ENCODE measurements around the gene INPP5F. TPM values are rescaled to one million over a fixed set of nuclear protein-coding genes. Genes with fewer than 3 reads are reported as not detected.

The INPP5F gene, protein sequence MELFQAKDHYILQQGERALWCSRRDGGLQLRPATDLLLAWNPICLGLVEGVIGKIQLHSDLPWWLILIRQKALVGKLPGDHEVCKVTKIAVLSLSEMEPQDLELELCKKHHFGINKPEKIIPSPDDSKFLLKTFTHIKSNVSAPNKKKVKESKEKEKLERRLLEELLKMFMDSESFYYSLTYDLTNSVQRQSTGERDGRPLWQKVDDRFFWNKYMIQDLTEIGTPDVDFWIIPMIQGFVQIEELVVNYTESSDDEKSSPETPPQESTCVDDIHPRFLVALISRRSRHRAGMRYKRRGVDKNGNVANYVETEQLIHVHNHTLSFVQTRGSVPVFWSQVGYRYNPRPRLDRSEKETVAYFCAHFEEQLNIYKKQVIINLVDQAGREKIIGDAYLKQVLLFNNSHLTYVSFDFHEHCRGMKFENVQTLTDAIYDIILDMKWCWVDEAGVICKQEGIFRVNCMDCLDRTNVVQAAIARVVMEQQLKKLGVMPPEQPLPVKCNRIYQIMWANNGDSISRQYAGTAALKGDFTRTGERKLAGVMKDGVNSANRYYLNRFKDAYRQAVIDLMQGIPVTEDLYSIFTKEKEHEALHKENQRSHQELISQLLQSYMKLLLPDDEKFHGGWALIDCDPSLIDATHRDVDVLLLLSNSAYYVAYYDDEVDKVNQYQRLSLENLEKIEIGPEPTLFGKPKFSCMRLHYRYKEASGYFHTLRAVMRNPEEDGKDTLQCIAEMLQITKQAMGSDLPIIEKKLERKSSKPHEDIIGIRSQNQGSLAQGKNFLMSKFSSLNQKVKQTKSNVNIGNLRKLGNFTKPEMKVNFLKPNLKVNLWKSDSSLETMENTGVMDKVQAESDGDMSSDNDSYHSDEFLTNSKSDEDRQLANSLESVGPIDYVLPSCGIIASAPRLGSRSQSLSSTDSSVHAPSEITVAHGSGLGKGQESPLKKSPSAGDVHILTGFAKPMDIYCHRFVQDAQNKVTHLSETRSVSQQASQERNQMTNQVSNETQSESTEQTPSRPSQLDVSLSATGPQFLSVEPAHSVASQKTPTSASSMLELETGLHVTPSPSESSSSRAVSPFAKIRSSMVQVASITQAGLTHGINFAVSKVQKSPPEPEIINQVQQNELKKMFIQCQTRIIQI
- total RNA-seq (10 to 100 TPM in 2 of 5 donors, 1 to 10 TPM in 3; 7.3 to 13.7 (median 9.8) TPM), total RNA-seq (15.2 to 135 (median 30.5) reads per million in 29 experiments)
- 8.5 TPM for total RNA-seq (2013)

DNA sequence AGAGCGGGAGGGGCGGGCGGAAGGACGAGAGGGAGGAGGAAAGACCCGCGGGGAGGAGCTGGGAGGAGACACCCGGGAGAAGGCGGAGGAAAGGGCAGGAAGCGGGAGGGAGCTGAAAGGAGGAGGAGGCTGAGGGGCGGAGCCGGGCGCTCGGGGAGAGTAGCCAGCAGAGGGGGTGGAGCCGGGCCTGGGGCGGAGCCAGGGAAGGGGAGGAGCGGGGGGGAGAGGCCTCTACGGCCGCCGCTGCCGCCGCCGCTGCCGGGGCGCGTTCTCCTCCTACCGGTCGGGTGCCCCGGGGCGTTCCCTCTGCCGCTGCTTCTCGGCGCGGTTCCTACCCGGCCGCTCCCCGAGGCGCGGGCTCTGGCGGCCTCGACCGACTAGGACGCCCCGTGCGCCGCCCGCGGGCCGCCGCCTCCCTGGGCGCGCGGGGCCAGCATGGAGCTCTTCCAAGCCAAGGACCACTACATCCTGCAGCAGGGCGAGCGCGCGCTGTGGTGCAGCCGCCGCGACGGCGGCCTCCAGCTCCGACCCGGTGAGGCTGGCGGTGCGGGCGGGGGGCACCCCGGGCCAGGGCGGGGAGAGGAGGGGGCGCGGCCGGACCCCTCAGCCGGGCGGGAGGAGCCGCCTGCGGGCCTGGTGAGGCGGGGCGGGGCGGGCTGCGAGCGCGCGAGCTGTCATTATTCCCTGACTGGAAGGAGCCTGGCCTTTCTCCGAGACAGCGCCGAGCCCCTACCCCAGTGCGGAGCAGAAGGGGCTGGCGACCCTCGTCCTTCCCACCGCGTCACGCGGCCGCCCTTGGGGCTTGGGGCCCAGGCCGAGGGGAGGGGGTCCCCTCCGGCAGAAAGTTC is at the start of gene INPP5F:
Gene INPP5F, plus strand, starts transcription at position 223 of the 848 bp plus-strand sequence. Its CDS starts 213 bp downstream, at position 436.
- Mint-ChIP-seq H3K4me3 (peak within 1 kb of the TSS; percentile 85 to 90 (median 88)), H3K27ac (peak within 1 kb of the TSS; percentile 74 to 92), H3K4me1 (peaks cover 32 to 43% (median 34%) of the 10 kb centered on the region in 3 donors), H3K9me3 (no peaks in the 10 kb centered on the region), H3K27me3 (no peaks in the 10 kb centered on the region), H3K36me3 (no peaks in the 10 kb centered on the region)
- Histone ChIP-seq H3K4me1 (ENCODE audit: control insufficient read depth in 1 of 2, extremely low read depth in 1 of 2, insufficient read depth in 2 of 2, low read length in 2 of 2) (peaks cover 5 to 15% of the 10 kb centered on the region in 2 experiments), H3K27ac (ENCODE audit: low read length) (peak within 1 kb of the TSS; percentile 52), H3K4me3 (ENCODE audit: control insufficient read depth in 1 of 2, extremely low read depth in 1 of 2, low read length in 1 of 2) (peak within 1 kb of the TSS; percentile 60 to 67), H3K27me3 (replicated peaks in 1 of 2; ENCODE audit: control insufficient read depth in 2 of 2, extremely low read depth in 1 of 2, insufficient read depth in 2 of 2, low read length in 1 of 2) (no peaks in the 10 kb centered on the region), H3K36me3 (ENCODE audit: control insufficient read depth in 2 of 2, extremely low read depth in 1 of 2, insufficient read depth in 1 of 2, low read length in 1 of 2) (no peaks in the 10 kb centered on the region), H3K9me3 (no peaks in the 10 kb centered on the region)
- WGBS (ENCODE audit: insufficient coverage): under 1% methylated on average over 86 of the region's 95 CpGs
- CTCF ChIA-PET: interaction anchor here in 1 of 2 donors (0.6 to 1.4 kb wide), 8 partner anchors 9 to 165 kb away, joined by 3 to 12 read pairs (median 4); partner anchors contain the start of gene BAG3
- DNase-seq: peak; percentile 90 to 100 (median 96)
- ATAC-seq (replicated peaks in 1 of 4): peak; percentile 91 to 96 (median 92)
- POLR2A ChIA-PET: interaction anchor here (0.6 to 1.3 kb wide), 9 partner anchors 11 to 146 kb away, joined by 3 to 8 read pairs (median 4); partner anchors contain the start of gene MCMBP (in 1 of the 2)

DNA sequence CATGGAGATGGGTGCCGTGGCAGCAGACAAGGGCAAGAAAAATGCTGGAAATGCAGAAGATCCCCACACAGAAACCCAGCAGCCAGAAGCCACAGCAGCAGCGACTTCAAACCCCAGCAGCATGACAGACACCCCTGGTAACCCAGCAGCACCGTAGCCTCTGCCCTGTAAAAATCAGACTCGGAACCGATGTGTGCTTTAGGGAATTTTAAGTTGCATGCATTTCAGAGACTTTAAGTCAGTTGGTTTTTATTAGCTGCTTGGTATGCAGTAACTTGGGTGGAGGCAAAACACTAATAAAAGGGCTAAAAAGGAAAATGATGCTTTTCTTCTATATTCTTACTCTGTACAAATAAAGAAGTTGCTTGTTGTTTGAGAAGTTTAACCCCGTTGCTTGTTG is 48.7 kb upstream of the INPP5F start:
- peaks cover 0 to 14% of the 10 kb centered on the region in 2 experiments for H3K4me1 ChIP-seq (ENCODE audit: control insufficient read depth in 1 of 2, extremely low read depth in 1 of 2, insufficient read depth in 2 of 2, low read length in 2 of 2)
- no peak overlapping the region for H3K27ac ChIP-seq (ENCODE audit: low read length)
- ATAC-seq (replicated peaks in 1 of 4) (no peak), DNase-seq (no peak)
- Mint-ChIP-seq H3K4me3 (no peak overlapping the region), H3K27me3 (peaks cover 0 to 1% of the 10 kb centered on the region in 2 donors), H3K27ac (no peak overlapping the region), H3K36me3 (peaks cover 31% of the 10 kb centered on the region), H3K4me1 (peaks cover 2 to 22% (median 17%) of the 10 kb centered on the region in 3 donors), H3K9me3 (no peaks in the 10 kb centered on the region)
- POLR2A ChIA-PET: no interaction called here
- peaks cover 11 to 46% of the 10 kb centered on the region in 2 donors for H3K36me3 ChIP-seq (ENCODE audit: control insufficient read depth in 2 of 2, extremely low read depth in 1 of 2, insufficient read depth in 1 of 2, low read length in 1 of 2)
- no peaks in the 10 kb centered on the region for H3K9me3 ChIP-seq
- CTCF ChIA-PET: interaction anchor here in 1 of 2 donors (0.6 kb wide), 2 partner anchors 69 to 83 kb away, joined by 3 read pairs; no protein-coding TSS in a partner anchor
- no peak overlapping the region for H3K4me3 ChIP-seq (ENCODE audit: control insufficient read depth in 1 of 2, extremely low read depth in 1 of 2, low read length in 1 of 2)
- 90% methylated on average over 2 of the region's 6 CpGs for WGBS (ENCODE audit: insufficient coverage)
- H3K27me3 ChIP-seq (replicated peaks in 1 of 2; ENCODE audit: control insufficient read depth in 2 of 2, extremely low read depth in 1 of 2, insufficient read depth in 2 of 2, low read length in 1 of 2): peaks cover 0 to 7% of the 10 kb centered on the region in 2 experiments

DNA sequence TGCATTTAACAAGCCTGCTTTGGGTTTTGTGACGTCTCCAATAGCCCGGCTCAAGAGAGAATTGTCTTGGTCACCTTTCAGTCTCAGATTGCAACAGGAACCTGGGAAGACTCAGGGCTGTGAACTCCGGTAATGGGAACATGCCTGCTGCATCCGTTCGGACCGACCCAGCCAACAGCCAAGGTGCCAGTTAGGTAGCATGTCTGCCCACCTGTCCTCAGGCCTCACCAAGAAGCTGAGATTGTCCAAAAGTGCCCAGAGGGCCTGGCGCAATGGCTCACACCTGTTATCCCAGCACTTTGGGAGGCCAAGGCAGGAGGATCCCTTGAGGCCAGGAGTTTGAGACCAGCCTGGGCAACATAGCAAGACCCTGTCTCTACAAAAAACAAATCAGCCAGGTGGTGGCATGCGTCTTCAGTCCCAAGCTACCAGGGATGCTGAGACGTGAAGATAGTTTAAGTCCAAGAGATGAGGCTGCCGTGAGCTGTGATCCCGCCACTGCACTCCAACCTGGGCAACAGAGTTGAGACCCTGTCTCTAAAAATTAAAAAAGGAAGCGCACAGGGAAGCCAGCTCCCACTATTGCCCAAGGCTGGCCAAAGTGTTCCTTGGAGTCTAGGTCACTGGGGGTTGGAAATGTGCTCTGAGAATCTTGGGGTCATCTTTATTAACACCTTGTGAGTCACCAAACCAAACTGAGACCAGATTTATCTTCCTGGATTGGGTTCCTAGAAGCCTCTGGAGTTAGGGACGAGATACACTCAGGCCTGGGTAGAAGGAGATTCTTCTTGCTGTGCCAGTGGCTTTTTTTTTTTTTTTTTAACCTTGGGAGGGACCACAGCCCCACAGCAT is 47.7 kb upstream of the INPP5F start:
- no peaks in the 10 kb centered on the region for H3K9me3 ChIP-seq
- H3K4me3 Mint-ChIP-seq: no peak overlapping the region
- peaks cover 23% of the 10 kb centered on the region for H3K36me3 Mint-ChIP-seq
- DNase-seq (no peak), ATAC-seq (replicated peaks in 1 of 4) (no peak)
- no peaks in the 10 kb centered on the region for H3K9me3 Mint-ChIP-seq
- no peak overlapping the region for H3K4me3 ChIP-seq (ENCODE audit: control insufficient read depth in 1 of 2, extremely low read depth in 1 of 2, low read length in 1 of 2)
- H3K27me3 ChIP-seq (replicated peaks in 1 of 2; ENCODE audit: control insufficient read depth in 2 of 2, extremely low read depth in 1 of 2, insufficient read depth in 2 of 2, low read length in 1 of 2): peaks cover 0 to 11% of the 10 kb centered on the region in 2 experiments
- peaks cover 11 to 36% of the 10 kb centered on the region in 2 donors for H3K36me3 ChIP-seq (ENCODE audit: control insufficient read depth in 2 of 2, extremely low read depth in 1 of 2, insufficient read depth in 1 of 2, low read length in 1 of 2)
- H3K27ac ChIP-seq (ENCODE audit: low read length): no peak overlapping the region
- H3K4me1 ChIP-seq (ENCODE audit: control insufficient read depth in 1 of 2, extremely low read depth in 1 of 2, insufficient read depth in 2 of 2, low read length in 2 of 2): peaks cover 0 to 14% of the 10 kb centered on the region in 2 experiments
- peaks cover 0 to 3% of the 10 kb centered on the region in 2 donors for H3K27me3 Mint-ChIP-seq
- H3K4me1 Mint-ChIP-seq: peaks cover 5 to 26% (median 20%) of the 10 kb centered on the region in 3 donors
- WGBS (ENCODE audit: insufficient coverage): 90% methylated on average over 11 of the region's 13 CpGs
- POLR2A ChIA-PET: no interaction called here
- CTCF ChIA-PET: no interaction called here
- no peak overlapping the region for H3K27ac Mint-ChIP-seq

DNA sequence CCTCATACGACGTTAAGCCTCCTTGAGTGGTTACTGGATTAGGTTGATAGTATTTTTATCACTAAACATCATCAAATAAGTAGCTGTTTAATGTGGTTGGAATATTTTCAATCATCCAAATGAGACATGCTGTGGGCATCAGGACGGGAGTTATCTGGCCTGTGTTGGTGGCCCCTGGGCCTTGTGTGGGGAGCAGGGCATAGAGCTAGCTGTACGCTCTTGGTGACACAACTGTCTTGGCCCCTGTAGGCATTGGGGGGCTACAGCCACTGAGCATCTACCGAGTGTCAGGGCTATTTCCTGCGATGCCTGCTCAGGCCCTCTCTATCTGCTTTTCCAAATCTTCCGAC is 46.4 kb upstream of the INPP5F start:
- peaks cover 11 to 26% of the 10 kb centered on the region in 2 donors for H3K36me3 ChIP-seq (ENCODE audit: control insufficient read depth in 2 of 2, extremely low read depth in 1 of 2, insufficient read depth in 1 of 2, low read length in 1 of 2)
- ChIA-PET POLR2A (no interaction called here), CTCF (interaction anchor here (0.6 to 0.8 kb wide), 3 partner anchors 15 to 234 kb away, joined by 3 to 7 read pairs (median 4); no protein-coding TSS in a partner anchor)
- H3K4me3 ChIP-seq (ENCODE audit: control insufficient read depth in 1 of 2, extremely low read depth in 1 of 2, low read length in 1 of 2): no peak overlapping the region
- peaks cover 0 to 3% of the 10 kb centered on the region in 2 donors for H3K27me3 Mint-ChIP-seq
- H3K4me3 Mint-ChIP-seq: no peak overlapping the region
- peaks cover 10% of the 10 kb centered on the region for H3K36me3 Mint-ChIP-seq
- H3K4me1 ChIP-seq (ENCODE audit: control insufficient read depth in 1 of 2, extremely low read depth in 1 of 2, insufficient read depth in 2 of 2, low read length in 2 of 2): peaks cover 0 to 14% of the 10 kb centered on the region in 2 experiments
- no peak overlapping the region for H3K27ac ChIP-seq (ENCODE audit: low read length)
- 88% methylated on average over 2 of the region's 7 CpGs for WGBS (ENCODE audit: insufficient coverage)
- peaks cover 5 to 24% (median 20%) of the 10 kb centered on the region in 3 donors for H3K4me1 Mint-ChIP-seq
- H3K27me3 ChIP-seq (replicated peaks in 1 of 2; ENCODE audit: control insufficient read depth in 2 of 2, extremely low read depth in 1 of 2, insufficient read depth in 2 of 2, low read length in 1 of 2): peaks cover 0 to 11% of the 10 kb centered on the region in 2 experiments
- ATAC-seq (replicated peaks in 1 of 4): no peak
- no peak overlapping the region for H3K27ac Mint-ChIP-seq
- H3K9me3 ChIP-seq: no peaks in the 10 kb centered on the region
- H3K9me3 Mint-ChIP-seq: no peaks in the 10 kb centered on the region
- no peak for DNase-seq

DNA sequence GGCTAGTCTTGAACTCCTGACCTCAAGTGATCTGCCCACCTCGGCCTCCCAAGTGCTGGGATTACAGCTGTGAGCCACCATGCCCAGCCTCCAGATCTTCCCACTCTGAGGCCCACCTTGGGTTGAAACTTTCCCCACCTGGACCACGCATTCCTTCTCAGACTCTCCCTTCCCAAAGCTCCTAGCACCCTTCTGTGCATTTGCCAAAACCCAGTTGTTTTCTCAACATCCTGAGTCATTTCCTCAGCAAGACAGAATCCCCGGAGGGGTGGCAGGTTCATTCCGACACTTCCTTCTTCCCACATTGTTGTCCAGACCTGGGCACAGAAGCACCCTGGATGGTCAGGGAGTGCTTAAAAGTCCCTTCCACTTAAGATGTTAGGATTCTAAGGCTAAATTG is 45.8 kb upstream of the INPP5F start:
- 100% methylated on average over 1 of the region's 4 CpGs for whole genome bisulfite sequencing (ENCODE audit: insufficient coverage)
- H3K4me3 ChIP-seq (ENCODE audit: control insufficient read depth in 1 of 2, extremely low read depth in 1 of 2, low read length in 1 of 2): no peak overlapping the region
- Mint-ChIP-seq H3K27me3 (peaks cover 0 to 3% of the 10 kb centered on the region in 2 donors), H3K4me1 (peaks cover 5 to 24% (median 20%) of the 10 kb centered on the region in 3 donors), H3K4me3 (no peak overlapping the region), H3K9me3 (no peaks in the 10 kb centered on the region), H3K36me3 (peaks cover 10% of the 10 kb centered on the region), H3K27ac (peak overlapping the region in 1 of 2 donors; percentile 41)
- no peak overlapping the region for H3K27ac ChIP-seq (ENCODE audit: low read length)
- H3K27me3 ChIP-seq (replicated peaks in 1 of 2; ENCODE audit: control insufficient read depth in 2 of 2, extremely low read depth in 1 of 2, insufficient read depth in 2 of 2, low read length in 1 of 2): peaks cover 0 to 11% of the 10 kb centered on the region in 2 experiments
- H3K9me3 ChIP-seq: no peaks in the 10 kb centered on the region
- peaks cover 11 to 22% of the 10 kb centered on the region in 2 donors for H3K36me3 ChIP-seq (ENCODE audit: control insufficient read depth in 2 of 2, extremely low read depth in 1 of 2, insufficient read depth in 1 of 2, low read length in 1 of 2)
- ATAC-seq (replicated peaks in 1 of 4): no peak
- ChIA-PET POLR2A (no interaction called here), CTCF (no interaction called here)
- no peak for DNase-seq
- H3K4me1 ChIP-seq (ENCODE audit: control insufficient read depth in 1 of 2, extremely low read depth in 1 of 2, insufficient read depth in 2 of 2, low read length in 2 of 2): peaks cover 0 to 14% of the 10 kb centered on the region in 2 experiments

Measured in T-cell (primary cell).